Prostate gland (tissue), 2 donors: ENCODE measurements around the gene WDR72. TPM values are rescaled to one million over a fixed set of nuclear protein-coding genes. Genes with fewer than 3 reads are reported as not detected.
A peak's percentile ranks its signal among the peaks of the same experiment; 100 is the strongest.
"Not testable (repeated sequence)": the region's sequence is repeated elsewhere in the genome, so short reads cannot be mapped to it uniquely, and the experiment has no call there.

ENCODE experiments used
- DNase-seq: peaks from one replicate; pipeline ENCODE4 v3.0.0-alpha.2; 2019; ENCODE audit warnings: low spot score
- H3K27ac ChIP-seq, 2 donors: fragments of 200-600 bp; sonication (generic); 2 replicates each; pipeline ENCODE4 v1.5.1; 2017 to 2019
- H3K27me3 ChIP-seq: fragments of 200-600 bp; sonication (generic); replicated peaks from 2 replicates; pipeline ENCODE4 v1.5.1; 2019; ENCODE audit not compliant: insufficient read depth
- H3K36me3 ChIP-seq, 2 donors: fragments of 200-600 bp; sonication (generic); 1 replicate in 1 of 2; 2 replicates in 1 of 2; pipeline versions ENCODE4 v1.5.1 to v1.8.1; 2017 to 2019
- H3K4me1 ChIP-seq: fragments of 200-600 bp; sonication (generic); replicated peaks from 2 replicates; pipeline ENCODE4 v1.5.1; 2019
- H3K4me3 ChIP-seq, 2 donors: fragments of 200-600 bp; sonication (generic); 2 replicates each; pipeline ENCODE4 v1.5.1; 2017 to 2019
- H3K9me3 ChIP-seq: fragments of 200-600 bp; sonication (generic); 2 replicates; pipeline ENCODE4 v1.5.1; 2017
- CTCF ChIP-seq, 4 experiments: fragments of 200-600 bp in 2 of 4; fragments of 450-650 bp in 2 of 4; sonication (generic) in 2 of 4; IDR thresholded peaks; 1 replicate in 3 of 4; 2 replicates in 1 of 4; pipeline ENCODE4 v1.5.1; 2016 to 2019; ENCODE audit warnings: antibody characterized with exemption in 4 of 4, mild to moderate bottlenecking in 2 of 4, moderate library complexity in 2 of 4
- POLR2A ChIP-seq: fragments of 450-650 bp; IDR thresholded peaks from one replicate; pipeline ENCODE4 v1.6.1; 2016; ENCODE audit warnings: antibody characterized with exemption, mild to moderate bottlenecking
- POLR2AphosphoS5 ChIP-seq: sonication (generic); formaldehyde crosslinking; IDR thresholded peaks from one replicate; pipeline ENCODE4 v1.6.1; 2017; ENCODE audit warnings: antibody characterized with exemption
- whole genome bisulfite sequencing: methylation state at CpG from one replicate; pipeline ENCODE4 v1.1.5; 2018; 5-methylcytosine and 5-hydroxymethylcytosine counted together
- intact Hi-C: fragments of 100-400 bp; cut with DNase I; formaldehyde crosslinking; loops from one replicate; pipeline ENCODE4 v1.14.2; 2022
- total RNA-seq, 2 donors: library from RNA; depleted of rRNA; stranded (reverse); fragments of >200 nt; gene quantifications; one replicate each; pipeline ENCODE4 v1.1.0, GENCODE V29; 2016

WDR72 gene
- total RNA-seq, 2 donors from 2014 or later: 0.64 to 0.80 TPM

GRCh38 chr15:53693729-53694475 lies 65.6 kb downstream of the WDR72 start:
- Histone ChIP-seq H3K4me1 (no peaks in the 10 kb centered on the region), H3K9me3 (no peaks in the 10 kb centered on the region), H3K27ac (no peak overlapping the region), H3K4me3 (no peak overlapping the region), H3K27me3 (no peaks in the 10 kb centered on the region), H3K36me3 (no peaks in the 10 kb centered on the region)
- WGBS: 14% methylated on average over 7 of the region's 7 CpGs
- no peak for TF ChIP-seq CTCF (IDR thresholded peaks at IDR 0.05)
- no peak for TF ChIP-seq POLR2A
- no peak for TF ChIP-seq POLR2AphosphoS5
- intact Hi-C loops: no loop called here
- DNase-seq: peak; percentile 33

GRCh38 chr15:53684162-53684561 lies 75.3 kb downstream of the WDR72 start:
- H3K4me3 ChIP-seq, intact Hi-C loops, DNase-seq, H3K27ac ChIP-seq, H3K36me3 ChIP-seq, H3K4me1 ChIP-seq, H3K9me3 ChIP-seq, H3K27me3 ChIP-seq: not testable (repeated sequence)
- 81% methylated on average over 23 of the region's 23 CpGs for WGBS

- Histone ChIP-seq H3K9me3 (no peaks in the 10 kb centered on the region), H3K4me3 (no peak overlapping the region), H3K36me3 (no peaks in the 10 kb centered on the region), H3K4me1 (no peaks in the 10 kb centered on the region), H3K27me3 (no peaks in the 10 kb centered on the region), H3K27ac (no peak overlapping the region)
- TF ChIP-seq POLR2A (no peak), POLR2AphosphoS5 (no peak), CTCF (IDR thresholded peaks at IDR 0.05) (no peak)
- intact Hi-C loops: no loop called here
- 35% methylated on average over 5 of the region's 5 CpGs for whole genome bisulfite sequencing
- no peak for DNase-seq
These were observed 78.4 kb downstream of the WDR72 start for GRCh38 chr15:53681056-53681455.

- intact Hi-C loops: no loop called here
These were observed 83.6 kb downstream of the WDR72 start for GRCh38 chr15:53675832-53676231.

GRCh38 chr15:53671545-53671944 lies 87.9 kb downstream of the WDR72 start:
- no peak overlapping the region for H3K4me3 ChIP-seq
- no peak for DNase-seq
- H3K27ac ChIP-seq: no peak overlapping the region
- no peaks in the 10 kb centered on the region for H3K4me1 ChIP-seq
- no peaks in the 10 kb centered on the region for H3K36me3 ChIP-seq
- intact Hi-C loops: no loop called here
- no peaks in the 10 kb centered on the region for H3K27me3 ChIP-seq
- no peaks in the 10 kb centered on the region for H3K9me3 ChIP-seq
- TF ChIP-seq CTCF (IDR thresholded peaks at IDR 0.05): no peak
- no peak for TF ChIP-seq POLR2AphosphoS5
- no peak for TF ChIP-seq POLR2A
- 60% methylated on average over 4 of the region's 4 CpGs for WGBS

More at GRCh38 chr15:53675832-53676231, 83.6 kb downstream of the WDR72 start:
- Histone ChIP-seq H3K9me3 (no peaks in the 10 kb centered on the region), H3K27me3 (no peaks in the 10 kb centered on the region), H3K27ac (no peak overlapping the region), H3K36me3 (no peaks in the 10 kb centered on the region), H3K4me1 (no peaks in the 10 kb centered on the region), H3K4me3 (no peak overlapping the region)
- TF ChIP-seq POLR2AphosphoS5 (no peak), POLR2A (no peak), CTCF (IDR thresholded peaks at IDR 0.05) (no peak)
- DNase-seq: no peak
